OCI-LY3 (cell line): Measurements from ENCODE around the gene YY1.

Experiments
- CTCF ChIP-seq: fragments of 200-600, 300-600 bp; sonication (generic); IDR thresholded peaks from 2 replicates; pipeline ENCODE4 v1.5.1; 2014; ENCODE audit warnings: antibody characterized with exemption, low read length, low read depth
- EZH2phosphoT487 ChIP-seq: fragments of 200-600 bp; shearing (Covaris generic); IDR thresholded peaks from 2 replicates; pipeline ENCODE4 v1.6.1; 2018; ENCODE audit warnings: antibody characterized with exemption, mixed run types, low read depth

DNA sequence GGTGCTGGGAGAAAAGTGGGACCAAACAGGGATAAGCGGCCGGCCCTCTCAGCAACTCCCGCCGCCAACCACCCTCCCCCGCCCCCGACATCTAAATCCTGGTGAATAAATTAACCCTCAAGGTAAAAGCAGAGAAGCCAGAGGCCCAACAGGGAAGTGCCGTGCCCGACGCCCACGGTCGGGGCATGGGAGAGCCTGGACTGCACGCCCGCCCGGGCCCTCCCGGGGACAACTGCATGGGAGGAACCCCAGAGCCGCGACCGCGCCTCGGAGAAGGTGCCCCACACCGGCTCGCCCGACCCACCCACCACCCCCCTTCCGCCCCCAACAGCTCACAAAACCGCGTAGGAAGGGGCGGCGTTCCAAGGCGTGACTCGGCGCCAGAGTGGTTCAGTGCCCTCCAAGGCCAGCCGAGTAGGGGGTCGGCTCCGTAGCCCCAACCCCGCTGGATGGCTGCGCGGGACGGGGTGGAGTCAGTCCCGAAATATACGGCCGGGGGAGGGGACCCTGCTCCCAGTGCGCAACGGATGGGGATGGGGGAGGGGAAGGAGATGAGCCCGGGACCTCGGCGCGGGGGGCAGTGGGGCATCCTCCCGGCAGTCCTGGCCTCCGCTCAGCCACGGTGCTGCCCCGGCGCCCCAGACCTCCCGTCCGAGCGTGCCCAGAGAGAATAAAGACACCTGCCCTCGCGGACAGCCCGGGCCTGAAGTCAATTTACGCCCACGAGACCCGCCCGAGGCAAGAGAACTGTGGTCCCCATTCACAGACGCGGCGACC, 66.6 kb downstream of the YY1 start:
- no peak for TF ChIP-seq CTCF
- TF ChIP-seq EZH2phosphoT487, result no peak
